ENCODE data around the gene TTLL10.

DNA sequence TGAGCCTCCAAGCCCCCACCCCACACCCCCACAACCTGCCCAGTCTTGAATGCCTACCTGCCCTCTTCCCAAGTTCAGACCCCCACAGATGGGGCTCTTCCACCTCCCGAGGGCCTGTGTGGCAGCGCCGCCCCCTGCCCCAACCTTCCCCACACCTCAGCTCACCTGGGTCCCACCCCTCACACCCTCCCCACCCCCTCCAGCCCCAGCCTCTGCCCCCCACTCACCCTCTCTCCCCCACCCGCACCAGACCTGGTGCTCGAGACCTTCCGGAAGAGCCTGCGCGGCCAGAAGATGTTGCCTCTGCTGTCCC, 23.5 kb downstream of the TTLL10 start:
- no peak for TF ChIP-seq EZH2phosphoT487 (IDR thresholded peaks at IDR 0.05; ENCODE audit: insufficient read depth, low read depth)
- TF ChIP-seq EZH2 (IDR thresholded peaks at IDR 0.05; ENCODE audit: insufficient read depth, poor library complexity, severe bottlenecking): no peak

Data from GM23248 (cell line).